Neuronal stem cell (in vitro differentiated cells): ENCODE results near the gene GNB3.
"Not testable (repeated sequence)": the region's sequence is repeated elsewhere in the genome, so short reads cannot be mapped to it uniquely, and the experiment has no call there.

Experiments used
- DNase-seq: peaks from one replicate; pipeline ENCODE4 v3.0.0-alpha.2; 2013; ENCODE audit warnings: low spot score
- H2AFZ ChIP-seq: one replicate; pipeline ENCODE4 v1.6.1; 2013; ENCODE audit warnings: mild to moderate bottlenecking, low read length, inconsistent platforms
- H2AK5ac ChIP-seq: 2 replicates; pipeline ENCODE4 v1.6.1; 2013; ENCODE audit warnings: low read depth, mild to moderate bottlenecking, inconsistent platforms, low read length, moderate library complexity, mixed read lengths
- H2BK120ac ChIP-seq: 2 replicates; pipeline ENCODE4 v1.6.1; 2013; ENCODE audit warnings: low read depth, mild to moderate bottlenecking, inconsistent platforms, low read length, moderate library complexity, mixed read lengths
- H2BK12ac ChIP-seq: one replicate; pipeline ENCODE4 v1.6.1; 2013; ENCODE audit warnings: low read length, inconsistent platforms
- H2BK15ac ChIP-seq: 2 replicates; pipeline ENCODE4 v1.6.1; 2013; ENCODE audit warnings: mild to moderate bottlenecking, low read length, inconsistent platforms, mixed read lengths
- H2BK5ac ChIP-seq: one replicate; pipeline ENCODE4 v1.6.1; 2013; ENCODE audit warnings: inconsistent platforms, mild to moderate bottlenecking, low read length, moderate library complexity
- H3K14ac ChIP-seq: one replicate; pipeline ENCODE4 v1.6.1; 2013; ENCODE audit warnings: low read length, inconsistent platforms
- H3K18ac ChIP-seq: 2 replicates; pipeline ENCODE4 v1.6.1; 2013; ENCODE audit warnings: low read length, inconsistent platforms
- H3K23ac ChIP-seq: 2 replicates; pipeline ENCODE4 v1.6.1; 2013; ENCODE audit warnings: low read depth, mild to moderate bottlenecking, mixed read lengths, low read length, inconsistent platforms; ENCODE audit not compliant: poor library complexity
- H3K27ac ChIP-seq: replicated peaks from 3 replicates; pipeline ENCODE4 v1.5.1; 2013; ENCODE audit warnings: low read length, inconsistent platforms
- H3K27me3 ChIP-seq, 3 experiments: 2 replicates each; pipeline ENCODE4 v1.6.1; 2013; ENCODE audit warnings: low read length in 3 of 3, mild to moderate bottlenecking in 2 of 3, inconsistent platforms in 1 of 3, low read depth in 1 of 3, mixed read lengths in 1 of 3, moderate library complexity in 1 of 3; ENCODE audit not compliant: control insufficient read depth in 3 of 3, insufficient read depth in 3 of 3
- H3K36me3 ChIP-seq, 2 donors: replicated peaks in 1 of 2; 2 replicates each; pipeline ENCODE4 v1.6.1; 2013; ENCODE audit warnings: low read length in 2 of 2; ENCODE audit not compliant: control insufficient read depth in 2 of 2, insufficient read depth in 2 of 2
- H3K4ac ChIP-seq: 2 replicates; pipeline ENCODE4 v1.6.1; 2013; ENCODE audit warnings: inconsistent platforms, mild to moderate bottlenecking, low read length, moderate library complexity
- H3K4me1 ChIP-seq, 2 donors: 1 replicate in 1 of 2; 2 replicates in 1 of 2; pipeline ENCODE4 v1.6.1; 2013; ENCODE audit warnings: low read length in 2 of 2, low read depth in 1 of 2; ENCODE audit not compliant: control insufficient read depth in 2 of 2, insufficient read depth in 1 of 2
- H3K4me2 ChIP-seq: one replicate; pipeline ENCODE4 v1.6.1; 2013; ENCODE audit warnings: mild to moderate bottlenecking, low read length, inconsistent platforms; ENCODE audit not compliant: insufficient read depth, poor library complexity, severe bottlenecking
- H3K4me3 ChIP-seq, 2 donors: 2 replicates each; pipeline ENCODE4 v1.5.1; 2013; ENCODE audit warnings: low read length in 2 of 2, mild to moderate bottlenecking in 2 of 2, inconsistent platforms in 1 of 2, moderate library complexity in 1 of 2
- H3K79me1 ChIP-seq: one replicate; pipeline ENCODE4 v1.6.1; 2013; ENCODE audit warnings: low read depth, mild to moderate bottlenecking, inconsistent platforms, low read length, moderate library complexity
- H3K9ac ChIP-seq: one replicate; pipeline ENCODE4 v1.6.1; 2013; ENCODE audit warnings: mild to moderate bottlenecking, low read depth, low read length, inconsistent platforms; ENCODE audit not compliant: poor library complexity
- H3K9me3 ChIP-seq, 2 donors: replicated peaks in 1 of 2; 2 replicates each; pipeline versions ENCODE3 to v1.6.1; 2013; ENCODE audit warnings: low read length in 2 of 2, mild to moderate bottlenecking in 2 of 2, inconsistent platforms in 1 of 2, low read depth in 1 of 2, mixed read lengths in 1 of 2, moderate library complexity in 1 of 2; ENCODE audit not compliant: control insufficient read depth in 2 of 2, insufficient read depth in 1 of 2
- H4K8ac ChIP-seq: one replicate; pipeline ENCODE4 v1.6.1; 2013; ENCODE audit warnings: low read depth, mild to moderate bottlenecking, inconsistent platforms, low read length, moderate library complexity
- H4K91ac ChIP-seq: one replicate; pipeline ENCODE4 v1.6.1; 2013; ENCODE audit warnings: low read length, low read depth, mild to moderate bottlenecking, inconsistent platforms; ENCODE audit not compliant: poor library complexity
- WGBS, 2 donors: extraction: QIAGEN DNeasy Blood & Tissue Kit; methylation state at CpG; one replicate each; pipeline ENCODE4 v1.1.7; 2013; ENCODE audit warnings: missing lambda C conversion rate in 2 of 2, mixed read lengths in 1 of 2; ENCODE audit not compliant: insufficient read length in 2 of 2, insufficient replicate concordance in 1 of 2; ENCODE audit errors: extremely low coverage in 2 of 2; 5-methylcytosine and 5-hydroxymethylcytosine counted together

The GNB3 gene

DNA sequence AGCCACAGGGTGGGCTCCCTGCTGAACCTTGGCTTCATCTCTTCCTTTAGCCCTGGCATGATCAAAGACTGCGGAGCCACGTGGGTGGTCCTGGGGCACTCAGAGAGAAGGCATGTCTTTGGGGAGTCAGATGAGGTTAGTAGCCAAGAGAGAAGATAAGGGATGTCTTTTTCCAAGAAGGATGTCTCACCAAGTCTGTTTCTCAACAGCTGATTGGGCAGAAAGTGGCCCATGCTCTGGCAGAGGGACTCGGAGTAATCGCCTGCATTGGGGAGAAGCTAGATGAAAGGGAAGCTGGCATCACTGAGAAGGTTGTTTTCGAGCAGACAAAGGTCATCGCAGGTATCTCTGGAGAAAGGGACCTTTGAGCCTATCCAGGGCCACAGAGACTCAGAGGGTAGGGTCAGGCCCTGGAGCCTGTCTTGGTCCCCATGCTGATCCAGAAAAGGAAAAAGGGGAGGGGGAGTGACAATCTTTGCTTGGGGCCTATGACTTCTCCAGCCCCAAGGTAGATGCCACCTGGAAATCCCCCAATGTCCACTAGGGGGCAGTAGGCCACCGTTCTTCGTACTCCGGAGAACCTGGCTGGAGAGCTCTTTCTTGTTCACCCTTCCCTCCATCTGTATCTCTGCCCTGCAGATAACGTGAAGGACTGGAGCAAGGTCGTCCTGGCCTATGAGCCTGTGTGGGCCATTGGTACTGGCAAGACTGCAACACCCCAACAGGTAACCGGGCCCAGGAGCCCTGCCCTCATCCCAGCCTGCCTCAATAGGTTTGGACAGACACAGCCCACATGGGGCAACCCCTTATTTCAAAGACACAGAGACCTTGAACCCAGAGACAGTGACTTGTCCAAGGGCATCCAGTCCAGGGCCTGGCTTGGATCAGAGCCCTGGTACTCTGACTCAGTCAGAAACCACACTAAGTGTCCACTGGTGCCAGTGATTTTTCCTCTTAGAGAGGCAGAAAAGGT lies 28.6 kb downstream of the GNB3 start:
- Histone ChIP-seq H3K79me1 (peaks cover 8% of the 10 kb centered on the region), H3K23ac (no peak overlapping the region), H3K4ac (no peak overlapping the region), H3K4me3 (peak overlapping the region; percentile 2 to 74), H2BK15ac (no peak overlapping the region), H3K36me3 (peaks cover 23 to 57% of the 10 kb centered on the region in 2 donors), H3K4me2 (peak overlapping the region; percentile 87), H3K9ac (no peak overlapping the region), H2BK12ac (no peak overlapping the region), H2AFZ (no peak overlapping the region), H2BK120ac (no peak overlapping the region), H2BK5ac (no peak overlapping the region), H4K8ac (no peak overlapping the region), H3K14ac (no peak overlapping the region), H4K91ac (no peak overlapping the region), H3K9me3 (peaks cover 0 to 2% of the 10 kb centered on the region in 2 donors), H3K27me3 (no peaks in the 10 kb centered on the region), H3K18ac (no peak overlapping the region), H2AK5ac (no peak overlapping the region), H3K4me1 (peaks cover 15 to 22% of the 10 kb centered on the region in 2 donors), H3K27ac (no peak overlapping the region)
- peak; percentile 87 for DNase-seq
- no CpG with 5 or more reads among the region's 12 CpGs for WGBS, 2 donors

DNA sequence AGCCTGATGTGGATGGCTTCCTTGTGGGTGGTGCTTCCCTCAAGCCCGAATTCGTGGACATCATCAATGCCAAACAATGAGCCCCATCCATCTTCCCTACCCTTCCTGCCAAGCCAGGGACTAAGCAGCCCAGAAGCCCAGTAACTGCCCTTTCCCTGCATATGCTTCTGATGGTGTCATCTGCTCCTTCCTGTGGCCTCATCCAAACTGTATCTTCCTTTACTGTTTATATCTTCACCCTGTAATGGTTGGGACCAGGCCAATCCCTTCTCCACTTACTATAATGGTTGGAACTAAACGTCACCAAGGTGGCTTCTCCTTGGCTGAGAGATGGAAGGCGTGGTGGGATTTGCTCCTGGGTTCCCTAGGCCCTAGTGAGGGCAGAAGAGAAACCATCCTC lies 29.6 kb downstream of the GNB3 start:
- Histone ChIP-seq H3K36me3 (peaks cover 17 to 48% of the 10 kb centered on the region in 2 donors), H3K4me1 (peaks cover 15 to 22% of the 10 kb centered on the region in 2 donors)
- not testable (repeated sequence) for H4K8ac ChIP-seq, H3K18ac ChIP-seq, H3K14ac ChIP-seq, H2BK120ac ChIP-seq, H3K4me2 ChIP-seq, H3K27ac ChIP-seq, H2AFZ ChIP-seq, H2BK15ac ChIP-seq, H3K27me3 ChIP-seq, H3K4ac ChIP-seq, H3K79me1 ChIP-seq, H4K91ac ChIP-seq, H3K9me3 ChIP-seq, H3K23ac ChIP-seq, DNase-seq, H2BK12ac ChIP-seq, H2AK5ac ChIP-seq, H3K4me3 ChIP-seq, H2BK5ac ChIP-seq, H3K9ac ChIP-seq
- no CpG with 5 or more reads among the region's 4 CpGs for WGBS, 2 donors

DNA sequence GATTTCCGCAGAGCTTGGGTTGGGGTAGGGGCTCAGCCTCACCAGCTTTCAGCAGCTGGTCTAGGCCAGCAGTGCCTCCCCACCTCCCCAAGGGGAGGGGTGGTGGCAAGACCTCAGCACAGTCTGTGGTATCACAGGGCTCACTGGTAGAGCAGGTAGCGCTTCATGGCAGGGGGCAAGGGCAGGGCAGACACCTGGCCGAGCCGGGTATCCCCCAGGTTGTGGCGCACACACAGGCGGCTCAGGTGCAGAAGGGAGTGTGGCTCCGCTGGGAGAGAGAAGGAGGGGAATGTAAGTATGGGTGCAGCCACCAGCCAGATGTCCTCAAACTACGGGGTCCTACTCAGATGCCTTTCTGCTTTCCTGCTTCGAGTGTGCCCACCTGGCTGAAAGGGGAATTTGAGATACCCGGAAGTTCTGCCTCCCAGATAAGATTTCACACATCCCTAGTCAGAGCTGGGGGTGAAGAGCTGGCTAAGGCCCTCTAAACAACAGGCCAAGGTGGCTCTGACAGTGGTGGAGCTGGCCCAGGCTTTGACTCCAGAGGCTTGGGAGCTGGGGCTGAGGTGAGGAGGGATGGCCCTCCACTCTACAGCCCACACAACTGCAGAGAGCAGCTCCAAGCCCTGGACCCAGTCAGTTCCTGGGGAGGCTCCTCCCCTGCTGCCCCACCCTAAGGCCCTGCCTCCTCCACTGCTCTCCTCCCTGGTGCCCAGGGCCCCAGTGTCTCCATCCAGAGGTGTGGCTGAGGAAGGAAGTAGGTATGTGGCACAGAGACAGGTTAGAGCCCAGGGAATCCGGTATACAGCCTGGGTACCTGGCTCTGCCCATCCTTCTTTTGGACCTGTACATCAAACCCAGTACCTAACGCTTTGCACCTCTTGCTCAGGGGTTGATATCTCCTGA lies 30.6 kb downstream of the GNB3 start:
- Histone ChIP-seq H3K9me3 (no peaks in the 10 kb centered on the region), H3K79me1 (peaks cover 8% of the 10 kb centered on the region), H3K23ac (peak overlapping the region; percentile 49), H3K27me3 (no peaks in the 10 kb centered on the region), H3K4me3 (no peak overlapping the region), H3K27ac (peak overlapping the region; percentile 5), H3K14ac (no peak overlapping the region), H2BK120ac (no peak overlapping the region), H2AFZ (no peak overlapping the region), H4K91ac (no peak overlapping the region), H2BK12ac (peak overlapping the region; percentile 14), H2BK15ac (no peak overlapping the region), H3K4me1 (peaks cover 15 to 16% of the 10 kb centered on the region in 2 donors), H2BK5ac (no peak overlapping the region), H3K4me2 (peak overlapping the region; percentile 13), H3K4ac (no peak overlapping the region), H3K18ac (no peak overlapping the region), H3K36me3 (peaks cover 15 to 43% of the 10 kb centered on the region in 2 donors), H2AK5ac (peak overlapping the region; percentile 9), H4K8ac (no peak overlapping the region), H3K9ac (peak overlapping the region; percentile 61)
- WGBS, 2 donors, result no CpG with 5 or more reads among the region's 12 CpGs
- DNase-seq, result no peak
